GM18526 (cell line): ENCODE results near the gene GRIN1.

Experiments used
- POLR2A ChIP-seq: IDR thresholded peaks from 3 replicates; pipeline ENCODE4 v1.6.1; 2011; ENCODE audit not compliant: insufficient read length; ENCODE audit errors: extremely low read depth

Gene GRIN1

GRCh38 chr9:137213160-137214060, 74.5 kb downstream of the GRIN1 start:
- no peak for TF ChIP-seq POLR2A

GRCh38 chr9:137214620-137215019, 75.7 kb downstream of the GRIN1 start:
- no peak for TF ChIP-seq POLR2A

DNA sequence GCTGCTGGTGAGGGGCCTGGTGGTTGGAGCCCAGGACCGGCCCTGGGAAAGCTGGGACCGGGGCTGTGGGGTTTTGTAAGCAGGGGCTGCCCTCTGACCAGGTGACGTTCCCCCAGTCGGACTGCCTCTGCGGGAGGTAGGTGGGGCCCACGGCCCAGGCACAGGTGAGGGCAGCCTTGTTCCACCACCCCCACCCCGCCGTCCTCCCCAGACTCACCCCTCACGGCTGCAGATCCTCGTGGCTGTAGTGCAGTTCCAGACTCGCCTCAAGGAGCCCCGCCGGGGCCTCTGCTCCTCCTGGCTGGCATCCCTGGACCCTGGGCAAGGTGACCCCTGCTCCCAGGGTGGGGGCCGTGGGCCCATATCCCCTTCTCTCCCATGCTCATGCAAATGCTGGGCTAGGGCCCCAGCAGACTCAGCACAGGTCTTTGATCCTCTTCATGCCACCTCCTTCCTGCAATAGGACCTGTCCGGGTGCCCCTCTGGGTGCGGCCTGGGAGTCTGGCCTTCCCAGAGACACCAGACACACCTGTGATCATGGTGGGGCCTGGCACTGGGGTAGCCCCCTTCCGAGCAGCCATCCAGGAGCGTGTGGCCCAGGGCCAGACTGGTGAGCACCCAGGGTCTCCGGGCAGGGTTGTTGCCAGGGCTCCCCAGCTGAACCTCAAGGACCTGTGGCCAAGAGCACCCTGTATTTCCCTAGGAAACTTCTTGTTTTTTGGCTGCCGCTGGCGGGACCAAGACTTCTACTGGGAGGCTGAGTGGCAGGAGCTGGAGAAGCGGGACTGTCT, 76.4 kb downstream of the GRIN1 start:
- no peak for TF ChIP-seq POLR2A

DNA sequence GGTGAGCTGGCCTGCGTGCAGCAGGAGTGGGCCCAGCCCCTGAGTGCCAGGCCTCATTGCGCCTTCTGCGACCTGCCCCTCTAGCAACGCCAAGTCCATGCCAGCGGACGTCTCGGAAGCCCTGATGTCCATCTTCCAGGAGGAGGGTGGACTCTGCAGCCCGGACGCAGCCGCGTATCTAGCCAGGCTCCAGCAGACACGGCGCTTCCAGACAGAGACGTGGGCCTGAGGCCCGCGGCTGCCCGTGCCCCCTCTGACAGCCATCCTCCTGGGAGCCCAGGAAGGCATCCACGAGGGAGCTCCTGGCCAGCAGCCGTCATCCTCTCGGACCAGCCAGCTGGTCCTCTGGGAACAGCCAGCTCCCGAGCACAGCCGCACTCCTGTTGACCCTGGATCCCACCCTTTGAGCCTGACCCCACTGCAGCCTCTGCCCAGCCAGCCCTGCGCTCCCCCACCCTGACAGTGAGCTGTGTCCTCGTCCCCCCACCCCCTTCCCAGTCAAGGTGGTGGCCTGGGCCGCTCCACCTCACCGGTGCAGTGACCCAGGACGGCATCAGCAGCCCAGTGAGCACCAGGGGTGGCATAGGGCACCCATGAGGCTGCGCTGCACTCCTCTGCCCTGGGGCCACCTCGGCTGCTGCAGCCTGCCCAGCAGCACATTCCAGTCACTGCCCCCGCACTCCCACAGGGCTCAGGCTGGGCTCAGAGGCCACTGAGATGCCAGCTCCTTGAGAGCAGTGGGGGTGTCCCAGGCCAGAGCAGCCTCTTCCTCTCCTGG, 77.4 kb downstream of the GRIN1 start:
- TF ChIP-seq POLR2A: no peak

- no peak for TF ChIP-seq POLR2A
Observed at GRCh38 chr9:137217276-137218211, 78.6 kb downstream of the GRIN1 start.

- no peak for TF ChIP-seq POLR2A
Observed at GRCh38 chr9:137218212-137218753, 79.3 kb downstream of the GRIN1 start.
